ENCODE data around the gene MN1.
A peak's percentile ranks its signal among the peaks of the same experiment; 100 is the strongest.

The MN1 gene

GRCh38 chr22:27801616-27802345 lies at the start of gene MN1:
TSS of gene MN1 (minus strand) at chr22:27801756. CDS start at chr22:27800543, 1,213 bp downstream.
- peak within 1 kb of the TSS; percentile 81 for H3K4me3 ChIP-seq (ENCODE audit: low read length)
- DNase-seq (ENCODE audit: low read depth), result no peak

GRCh38 chr22:27850000-27850521 lies 48.5 kb upstream of the MN1 start:
- no peak overlapping the region for H3K4me3 ChIP-seq (ENCODE audit: low read length)
- DNase-seq (ENCODE audit: low read depth), result peak; percentile 38
- TF ChIP-seq CTCF (conservative IDR thresholded peaks at IDR 0.05; ENCODE audit: low read length), result no peak

More at GRCh38 chr22:27801616-27802345, at the start of gene MN1:
- peak; percentile 25; the same call in 1 of the 2 replicates for TF ChIP-seq CTCF (conservative IDR thresholded peaks at IDR 0.05; ENCODE audit: low read length)

GRCh38 chr22:27848005-27848404 lies 46.4 kb upstream of the MN1 start:
- H3K4me3 ChIP-seq (ENCODE audit: low read length), result no peak overlapping the region
- no peak for DNase-seq (ENCODE audit: low read depth)
- TF ChIP-seq CTCF (conservative IDR thresholded peaks at IDR 0.05; ENCODE audit: low read length), result no peak

GRCh38 chr22:27846910-27847309 lies 45.4 kb upstream of the MN1 start:
- DNase-seq (ENCODE audit: low read depth), result no peak
- no peak for TF ChIP-seq CTCF (conservative IDR thresholded peaks at IDR 0.05; ENCODE audit: low read length)
- H3K4me3 ChIP-seq (ENCODE audit: low read length), result no peak overlapping the region

- TF ChIP-seq CTCF (conservative IDR thresholded peaks at IDR 0.05; ENCODE audit: low read length), result no peak
- DNase-seq (ENCODE audit: low read depth), result no peak
- no peak overlapping the region for H3K4me3 ChIP-seq (ENCODE audit: low read length)
Observed at GRCh38 chr22:27846248-27846757, 44.7 kb upstream of the MN1 start.

GRCh38 chr22:27845644-27846043 lies 44.1 kb upstream of the MN1 start:
- no peak overlapping the region for H3K4me3 ChIP-seq (ENCODE audit: low read length)
- no peak for DNase-seq (ENCODE audit: low read depth)
- no peak for TF ChIP-seq CTCF (conservative IDR thresholded peaks at IDR 0.05; ENCODE audit: low read length)
